MCF 10A (cell line): ENCODE results near the gene STK10. TPM values are rescaled to one million over a fixed set of nuclear protein-coding genes. Genes with fewer than 3 reads are reported as not detected.

Experiments
- BruUV-seq: library from RNA; stranded (reverse); fragments of 400-500 nt; replicated peaks from 2 replicates; lab custom pipeline; 2021; lab: Mats Ljungman, UMichigan
- CTCF ChIA-PET: fragments of 300-600 bp; sonication (Branson Sonifier 250); formaldehyde crosslinking; extraction: SDS; loops from one replicate; lab custom pipeline; 2021; ENCODE audit warnings: antibody characterized with exemption, inconsistent platforms; lab: Yijun Ruan, JAX
- POLR2A ChIA-PET: fragments of 300-600, 350-650 bp; sonication (Branson Sonifier 250); formaldehyde crosslinking; extraction: SDS; loops from one replicate; lab custom pipeline; 2020; ENCODE audit warnings: antibody characterized with exemption, inconsistent platforms; lab: Yijun Ruan, JAX
- DNase-seq: peaks from one replicate; pipeline ENCODE4 v3.0.0-alpha.2; 2018; ENCODE audit not compliant: unreplicated experiment
- H3K27ac Mint-ChIP-seq: one replicate; pipeline ENCODE4 v1.8.0; 2022; ENCODE audit warnings: mild to moderate bottlenecking, low read depth, mixed read lengths; ENCODE audit not compliant: unreplicated experiment
- H3K27me3 Mint-ChIP-seq: one replicate; pipeline ENCODE4 v1.8.0; 2022; ENCODE audit warnings: mixed read lengths; ENCODE audit not compliant: insufficient read depth, unreplicated experiment
- H3K36me3 Mint-ChIP-seq: one replicate; pipeline ENCODE4 v1.8.0; 2022; ENCODE audit warnings: mild to moderate bottlenecking, moderate library complexity, mixed read lengths; ENCODE audit not compliant: insufficient read depth, unreplicated experiment
- H3K4me1 Mint-ChIP-seq: one replicate; pipeline ENCODE4 v1.8.0; 2022; ENCODE audit warnings: mixed read lengths; ENCODE audit not compliant: insufficient read depth, unreplicated experiment
- H3K4me3 Mint-ChIP-seq: one replicate; pipeline ENCODE4 v1.8.0; 2022; ENCODE audit warnings: mild to moderate bottlenecking, moderate library complexity, mixed read lengths; ENCODE audit not compliant: unreplicated experiment
- H3K9me3 Mint-ChIP-seq: one replicate; pipeline ENCODE4 v1.8.0; 2022; ENCODE audit warnings: mixed read lengths; ENCODE audit not compliant: unreplicated experiment
- CTCF ChIP-seq: fragments of 200-600 bp; IDR thresholded peaks from one replicate; pipeline ENCODE4 v1.8.0; 2022; ENCODE audit warnings: antibody characterized with exemption, mild to moderate bottlenecking; ENCODE audit not compliant: unreplicated experiment
- intact Hi-C: fragments of 100-400 bp; cut with micrococcal nuclease; formaldehyde crosslinking; loops from 2 replicates; pipeline ENCODE4 v1.14.1; 2022
- total RNA-seq: library from RNA; stranded (reverse); gene quantifications from 2 replicates; pipeline ENCODE4 v1.2.3, GENCODE V29; 2022

STK10 gene
- total RNA-seq, 1 experiment from 2014 or later: 46.5 TPM

- no peak for TF ChIP-seq CTCF
- no peak overlapping the region for H3K4me3 Mint-ChIP-seq
- DNase-seq: no peak
- no peaks in the 10 kb centered on the region for H3K9me3 Mint-ChIP-seq
- intact Hi-C loops: no loop called here
- no peak overlapping the region for H3K27ac Mint-ChIP-seq
- ChIA-PET POLR2A (interaction anchor here (1.5 kb wide), 1 partner anchor 73 kb away, joined by 3 read pairs; no protein-coding TSS in a partner anchor), CTCF (interaction anchor here (0.6 to 1.6 kb wide), 5 partner anchors 102 to 1346 kb away, joined by 3 to 5 read pairs (median 4); no protein-coding TSS in a partner anchor)
- peaks cover 11% of the 10 kb centered on the region for H3K36me3 Mint-ChIP-seq
- no peaks in the 10 kb centered on the region for H3K27me3 Mint-ChIP-seq
- BruUV-seq: no TSS peak
- H3K4me1 Mint-ChIP-seq: peaks cover 29% of the 10 kb centered on the region
Measured at GRCh38 chr5:172180936-172181335, 7.1 kb downstream of the STK10 start.

DNA sequence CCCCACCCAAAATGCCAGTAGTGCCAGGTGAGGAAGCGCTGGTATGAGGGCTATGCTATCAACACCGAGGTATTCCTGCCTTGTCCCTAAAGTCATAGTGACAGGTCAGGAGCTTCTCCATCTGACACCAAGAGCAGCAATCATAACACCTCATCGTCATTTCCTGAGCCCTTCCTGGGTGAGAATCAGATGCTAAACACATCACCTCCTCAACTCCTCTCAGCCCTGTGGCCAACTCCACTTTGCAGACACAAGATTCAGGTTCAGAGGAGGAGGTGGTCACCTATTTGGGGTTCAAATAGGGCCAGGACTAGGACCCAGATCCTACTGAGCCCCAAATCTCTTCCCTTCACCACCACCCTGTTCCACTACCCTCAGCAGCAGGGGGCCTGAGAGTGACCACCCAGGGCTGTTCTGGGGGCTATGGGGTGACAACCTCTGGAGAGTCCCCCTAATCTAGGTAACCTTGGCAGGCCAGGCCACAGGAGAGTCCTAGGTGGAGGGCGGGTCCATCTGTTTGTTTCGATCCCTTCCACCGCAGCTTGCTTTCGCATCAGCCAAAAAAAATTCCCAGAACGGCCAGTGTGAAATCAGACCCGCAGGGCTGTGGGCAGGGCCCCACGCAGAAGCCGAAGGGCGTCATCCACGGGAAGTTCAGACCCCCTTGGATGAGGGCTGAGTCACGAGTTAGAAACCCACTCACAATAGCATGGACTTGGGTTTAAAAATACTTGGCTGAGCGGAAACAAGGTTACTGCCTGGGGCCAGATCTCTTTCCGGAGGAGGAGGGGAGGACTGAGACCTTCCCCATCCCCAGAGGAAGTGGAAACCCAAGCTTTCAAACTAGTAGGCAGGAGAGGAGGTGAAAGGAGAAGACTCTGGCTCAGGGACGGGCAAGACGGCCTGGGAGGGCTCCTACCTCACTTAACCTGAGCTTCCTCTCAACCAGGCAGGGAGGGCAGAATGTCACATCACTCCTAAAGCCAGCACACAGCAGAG lies 8.7 kb downstream of the STK10 start:
- TF ChIP-seq CTCF: no peak
- POLR2A ChIA-PET: interaction anchor here (0.5 to 1.5 kb wide), 3 partner anchors 23 to 72 kb away, joined by 3 to 4 read pairs (median 3); no protein-coding TSS in a partner anchor
- CTCF ChIA-PET: interaction anchor here (1.1 to 1.6 kb wide), 4 partner anchors 9 to 267 kb away, joined by 3 to 6 read pairs (median 4); no protein-coding TSS in a partner anchor

DNA sequence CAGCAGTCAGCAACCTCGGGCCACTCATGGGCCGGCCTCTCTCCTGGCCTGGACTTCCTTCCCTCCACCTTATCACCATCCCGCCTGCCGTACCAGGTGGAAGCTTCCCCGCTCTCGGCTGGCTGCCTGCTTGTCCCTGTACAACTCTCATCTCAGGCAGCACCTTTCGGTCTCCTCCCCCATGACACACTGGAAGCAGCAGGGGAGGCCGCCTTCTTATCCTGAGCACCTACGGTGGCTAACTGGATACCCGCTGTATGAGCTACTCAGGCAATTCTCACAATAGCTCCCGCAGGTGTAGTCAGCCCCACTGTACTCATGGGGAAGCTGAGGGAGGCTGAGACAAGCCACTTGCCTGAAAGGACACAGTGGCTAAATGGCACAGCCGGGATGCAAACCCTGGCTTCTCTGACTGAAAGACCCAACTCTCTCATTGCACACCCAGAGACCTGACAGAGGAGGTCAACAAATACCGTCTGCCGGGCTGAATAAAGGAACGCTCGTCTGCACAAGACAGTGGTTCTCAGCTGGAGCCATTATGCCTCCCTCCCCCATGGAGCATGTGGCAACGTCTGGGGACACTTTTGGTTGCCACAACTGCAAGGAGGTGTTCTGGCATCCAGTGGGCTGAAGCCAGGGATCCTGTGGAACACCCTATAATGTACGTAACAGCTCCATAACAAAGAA lies 9.6 kb downstream of the STK10 start:
- peaks cover 29% of the 10 kb centered on the region for H3K4me1 Mint-ChIP-seq
- no peak overlapping the region for H3K27ac Mint-ChIP-seq
- BruUV-seq: no TSS peak
- intact Hi-C loops: no loop called here
- TF ChIP-seq CTCF: no peak
- H3K9me3 Mint-ChIP-seq: no peaks in the 10 kb centered on the region
- ChIA-PET CTCF (interaction anchor here (1.1 kb wide), 1 partner anchor 11 kb away, joined by 6 read pairs; no protein-coding TSS in a partner anchor), POLR2A (interaction anchor here (1.2 kb wide), 1 partner anchor 67 kb away, joined by 4 read pairs; no protein-coding TSS in a partner anchor)
- peaks cover 10% of the 10 kb centered on the region for H3K36me3 Mint-ChIP-seq
- no peak for DNase-seq
- H3K27me3 Mint-ChIP-seq: no peaks in the 10 kb centered on the region
- no peak overlapping the region for H3K4me3 Mint-ChIP-seq

More for the DNA sequence above, 8.7 kb downstream of the STK10 start:
- intact Hi-C loops: no loop called here
- Mint-ChIP-seq H3K4me3 (peak overlapping the region; percentile 43), H3K27me3 (no peaks in the 10 kb centered on the region), H3K4me1 (peaks cover 21% of the 10 kb centered on the region), H3K9me3 (no peaks in the 10 kb centered on the region), H3K27ac (no peak overlapping the region), H3K36me3 (peaks cover 11% of the 10 kb centered on the region)
- DNase-seq: peak; percentile 49
- BruUV-seq: no TSS peak
